Panc1 (cell line): ENCODE measurements around the gene PLEKHA7. TPM values are rescaled to one million over a fixed set of nuclear protein-coding genes. Genes with fewer than 3 reads are reported as not detected.

Experiments
- ATAC-seq: fragments of 200-7000 bp; cut with Tn5 transposase; 2 replicates; pipeline ENCODE4 v1.9.1; 2020; ENCODE audit warnings: mild to moderate bottlenecking, moderate library complexity
- BruUV-seq: library from RNA; stranded (reverse); fragments of 400-500 nt; replicated peaks from 2 replicates; lab custom pipeline; 2021; lab: Mats Ljungman, UMichigan
- CTCF ChIA-PET: fragments of 300-600 bp; sonication (Branson Sonifier 250); formaldehyde crosslinking; loops from one replicate; lab custom pipeline; 2022; ENCODE audit warnings: antibody characterized with exemption; lab: Charles Lee
- POLR2A ChIA-PET: fragments of 300-600 bp; sonication (Branson Sonifier 250); formaldehyde crosslinking; loops from one replicate; lab custom pipeline; 2022; ENCODE audit warnings: antibody characterized with exemption; lab: Charles Lee
- DNase-seq: peaks from one replicate; pipeline ENCODE4 v3.0.0-alpha.2; 2010; ENCODE audit warnings: low read depth, low spot score
- H3K27ac ChIP-seq: 2 replicates; pipeline ENCODE4 v1.5.1; 2011; ENCODE audit warnings: mild to moderate bottlenecking, low read length, inconsistent platforms
- H3K27me3 ChIP-seq: fragments of 200-500 bp; sonication (Bioruptor generic); 2 replicates; pipeline ENCODE4 v1.6.0; 2014; ENCODE audit warnings: low read length, inconsistent platforms; ENCODE audit not compliant: control insufficient read depth, insufficient read depth
- H3K36me3 ChIP-seq: fragments of 200-500 bp; sonication (Bioruptor generic); 2 replicates; pipeline ENCODE4 v1.5.1; 2014; ENCODE audit warnings: inconsistent platforms, mild to moderate bottlenecking, low read length, moderate library complexity; ENCODE audit not compliant: control insufficient read depth, insufficient read depth
- H3K4me1 ChIP-seq: 2 replicates; pipeline ENCODE4 v1.5.1; 2011; ENCODE audit warnings: inconsistent platforms, mild to moderate bottlenecking, low read length, moderate library complexity; ENCODE audit not compliant: control insufficient read depth, insufficient read depth
- H3K4me3 ChIP-seq, 2 experiments: 2 replicates each; pipeline ENCODE4 v1.5.1; 2011 to 2012; ENCODE audit warnings: low read depth in 2 of 2, low read length in 2 of 2, mild to moderate bottlenecking in 2 of 2, inconsistent platforms in 1 of 2, moderate library complexity in 1 of 2
- H3K9me3 ChIP-seq: fragments of 200-500 bp; sonication (Bioruptor generic); 2 replicates; pipeline ENCODE4 v1.5.1; 2014; ENCODE audit warnings: low read depth, mild to moderate bottlenecking, inconsistent platforms, low read length, moderate library complexity; ENCODE audit not compliant: control insufficient read depth, insufficient read depth
- CTCF ChIP-seq: fragments of 450-650 bp; IDR thresholded peaks from 2 replicates; pipeline ENCODE4 v1.5.1; 2017; ENCODE audit warnings: mild to moderate bottlenecking
- POLR2AphosphoS5 ChIP-seq: IDR thresholded peaks from 2 replicates; pipeline ENCODE4 v1.6.1; 2012; ENCODE audit warnings: mild to moderate bottlenecking, low read depth, low read length, moderate library complexity
- REST ChIP-seq, 2 experiments: IDR thresholded peaks; 2 replicates each; pipeline ENCODE4 v1.6.1; 2011 to 2012; ENCODE audit warnings: low read depth in 2 of 2, control low read depth in 1 of 2, low read length in 1 of 2, mild to moderate bottlenecking in 1 of 2, moderate library complexity in 1 of 2; ENCODE audit not compliant: insufficient read depth in 1 of 2
- SIN3A ChIP-seq: IDR thresholded peaks from 2 replicates; pipeline ENCODE4 v1.6.1; 2012; ENCODE audit warnings: low read depth, mild to moderate bottlenecking, low read length, moderate library complexity, borderline replicate concordance; ENCODE audit not compliant: insufficient read depth
- TCF7L2 ChIP-seq: IDR thresholded peaks from 2 replicates; pipeline ENCODE4 v1.6.1; 2011; ENCODE audit warnings: mild to moderate bottlenecking, low read depth, low read length, inconsistent platforms
- in situ Hi-C: cut with HindIII; loops from 2 replicates; pipeline ENCODE4 v1.10.0; 2016; ENCODE audit warnings: low sequenced_read_pairs, low pct_unique_long_range_greater_than_20kb
- intact Hi-C: fragments of 100-400 bp; cut with micrococcal nuclease; formaldehyde crosslinking; loops from one replicate; pipeline ENCODE4 v1.10.0; 2022; ENCODE audit not compliant: unreplicated experiment
- total RNA-seq: library from RNA; stranded (reverse); gene quantifications from one replicate; pipeline ENCODE4 v1.2.1, GENCODE V29; 2021; ENCODE audit not compliant: unreplicated experiment

Gene PLEKHA7
- total RNA-seq, 1 experiment from 2014 or later, result 11.6 TPM

DNA sequence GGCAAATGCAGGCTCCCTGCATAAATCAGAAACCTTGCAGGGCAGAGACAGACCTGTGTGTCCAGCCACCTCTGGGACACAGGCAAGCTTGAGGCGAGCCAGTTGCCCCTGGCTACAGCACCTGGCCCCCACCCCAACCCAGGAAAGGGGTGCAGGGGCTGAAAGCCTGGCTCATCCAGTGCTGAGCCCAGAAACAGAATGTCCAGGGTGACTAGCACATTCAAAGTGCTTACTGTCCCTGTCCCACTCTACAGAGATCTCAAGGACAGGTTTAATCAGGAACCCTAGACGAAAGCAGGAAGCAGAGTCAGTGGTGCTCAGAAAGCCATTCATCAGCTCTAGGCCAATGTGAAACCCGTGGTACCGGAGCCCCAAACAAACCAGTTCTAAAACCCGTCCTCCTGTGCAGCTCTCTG, 31.9 kb downstream of the PLEKHA7 start:
- ChIA-PET CTCF (no interaction called here), POLR2A (no interaction called here)
- intact Hi-C loops (no loop called here), in situ Hi-C loops (no loop called here)
- H3K36me3 ChIP-seq, result no peaks in the 10 kb centered on the region
- TF ChIP-seq TCF7L2, result no peak
- ATAC-seq, result peak; percentile 29
- DNase-seq, result no peak
- BruUV-seq, result no TSS peak
- H3K27ac ChIP-seq, result peak overlapping the region; percentile 67
- H3K9me3 ChIP-seq, result no peaks in the 10 kb centered on the region
- no peak overlapping the region for H3K4me3 ChIP-seq
- no peaks in the 10 kb centered on the region for H3K27me3 ChIP-seq
- H3K4me1 ChIP-seq, result peaks cover 36% of the 10 kb centered on the region

DNA sequence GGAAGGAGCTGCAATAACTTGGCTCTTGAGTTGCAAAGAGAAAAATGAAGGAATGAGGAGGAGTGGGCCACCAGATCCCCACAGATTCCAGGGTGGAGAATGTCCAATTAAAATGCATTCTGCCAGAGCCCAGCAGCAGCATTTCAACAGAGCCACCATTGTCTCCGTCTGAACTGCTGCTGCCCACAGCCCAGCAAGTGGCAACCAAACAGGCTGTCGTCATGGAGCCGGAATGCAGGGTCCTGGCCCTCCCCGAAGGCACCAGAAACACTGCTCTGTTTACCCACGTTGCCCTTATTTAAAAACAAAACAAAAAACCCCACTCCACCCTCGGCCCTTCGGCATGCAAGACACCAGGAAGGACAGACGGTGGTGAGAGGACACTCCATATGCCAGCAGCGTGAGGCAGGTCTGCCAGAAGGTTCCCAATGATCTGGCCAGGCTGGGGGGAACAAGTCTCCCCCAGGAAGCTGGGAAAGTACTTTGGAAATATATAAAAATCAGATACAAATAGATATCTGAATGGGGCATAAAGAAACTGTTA, 32.5 kb downstream of the PLEKHA7 start:
- BruUV-seq, result no TSS peak
- peaks cover 30% of the 10 kb centered on the region for H3K4me1 ChIP-seq
- ChIA-PET CTCF (no interaction called here), POLR2A (no interaction called here)
- H3K27me3 ChIP-seq, result no peaks in the 10 kb centered on the region
- H3K36me3 ChIP-seq, result no peaks in the 10 kb centered on the region
- ATAC-seq (peak; percentile 92), DNase-seq (no peak)
- no peak overlapping the region for H3K4me3 ChIP-seq
- TF ChIP-seq POLR2AphosphoS5 (peak; percentile 42; the same call in 1 of the 2 replicates), REST (IDR thresholded peaks at IDR 0.05; ENCODE audit: insufficient read depth in 1 of 2, low read depth in 2 of 2, low read length in 1 of 2) (no peak), TCF7L2 (no peak), CTCF (no peak), SIN3A (no peak)
- intact Hi-C loops, result no loop called here
- H3K27ac ChIP-seq, result peak overlapping the region; percentile 58
- H3K9me3 ChIP-seq, result no peaks in the 10 kb centered on the region
- in situ Hi-C loops, result no loop called here
